K562 (cell line): ENCODE data around the gene KRT8. TPM values are rescaled to one million over a fixed set of nuclear protein-coding genes. Genes with fewer than 3 reads are reported as not detected.

Experiments
- ARNT ChIP-seq, 2 experiments: fragments of 450-650 bp; IDR thresholded peaks; 2 replicates each; pipeline ENCODE4 v1.6.1; 2016; ENCODE audit warnings: mild to moderate bottlenecking in 1 of 2
- CBFB ChIP-seq: sonication (generic); formaldehyde crosslinking; IDR thresholded peaks from 2 replicates; pipeline ENCODE4 v1.4.0; 2020; ENCODE audit warnings: mild to moderate bottlenecking, missing genetic modification reagents
- HDGF ChIP-seq: fragments of 450-650 bp; IDR thresholded peaks from 2 replicates; pipeline ENCODE4 v1.6.1; 2016
- HNRNPK ChIP-seq: fragments of 200-400 bp; formaldehyde crosslinking; IDR thresholded peaks from one replicate; pipeline ENCODE4 v1.6.1; 2018; ENCODE audit warnings: mild to moderate bottlenecking, low read depth, low read length; ENCODE audit not compliant: poor library complexity, severe bottlenecking
- MED1 ChIP-seq: sonication (generic); formaldehyde crosslinking; IDR thresholded peaks from 2 replicates; pipeline ENCODE4 v1.8.1; 2023; ENCODE audit warnings: missing genetic modification reagents, borderline replicate concordance
- NEUROD1 ChIP-seq: fragments of 150-350 bp; IDR thresholded peaks from 2 replicates; pipeline ENCODE4 v1.6.1; 2014; ENCODE audit warnings: borderline replicate concordance, low read length, low read depth; ENCODE audit not compliant: partially characterized antibody
- RNF219 ChIP-seq: fragments of 250-450 bp; sonication (Bioruptor Pico); IDR thresholded peaks from 2 replicates; pipeline ENCODE4 v1.5.0; 2022; ENCODE audit warnings: mild to moderate bottlenecking
- SIN3A ChIP-seq, 2 experiments: fragments of 150-350 bp in 1 of 2; IDR thresholded peaks; 2 replicates each; pipeline ENCODE4 v1.6.1; 2011 to 2016; ENCODE audit warnings: borderline replicate concordance in 2 of 2, low read depth in 2 of 2, low read length in 2 of 2, mild to moderate bottlenecking in 2 of 2, moderate library complexity in 2 of 2; ENCODE audit not compliant: control insufficient read depth in 1 of 2
- YY1 ChIP-seq, 3 experiments: IDR thresholded peaks; 2 replicates each; pipeline ENCODE4 v1.6.1; 2011; ENCODE audit warnings: low read length in 2 of 3, mild to moderate bottlenecking in 2 of 3, moderate library complexity in 2 of 3, borderline replicate concordance in 1 of 3, control low read depth in 1 of 3, low read depth in 1 of 3; ENCODE audit not compliant: insufficient read depth in 3 of 3, insufficient replicate concordance in 2 of 3, control insufficient read depth in 1 of 3, insufficient read length in 1 of 3; ENCODE audit errors: extremely low read depth in 1 of 3
- ZBTB33 ChIP-seq: sonication (generic); formaldehyde crosslinking; IDR thresholded peaks from 2 replicates; pipeline ENCODE4 v1.8.1; 2023; ENCODE audit warnings: mild to moderate bottlenecking, missing genetic modification reagents
- ZBTB7A ChIP-seq: IDR thresholded peaks from 2 replicates; pipeline ENCODE4 v1.6.1; 2011; ENCODE audit warnings: low read depth, mild to moderate bottlenecking, low read length, moderate library complexity, borderline replicate concordance; ENCODE audit not compliant: control insufficient read depth
- ZNF212 ChIP-seq: fragments of 450-650 bp; formaldehyde crosslinking; IDR thresholded peaks from 2 replicates; pipeline ENCODE4 v1.4.0; 2020; ENCODE audit warnings: mild to moderate bottlenecking
- polyA plus RNA-seq, 8 experiments: library from polyadenylated mRNA; depleted of rRNA in 4 of 8; stranded (reverse) in 5 of 8; unstranded in 3 of 8; fragments of >200 nt; fragmentation: Nextera tagmentation in 2 of 8; fragmentation: Illumina TruSeq in 1 of 8; extraction: Ambion mirVana in 2 of 8; extraction: Trizol in 1 of 8; gene quantifications; 2 replicates each; pipeline versions ENCODE4 v1.2.1 to v1.2.3, GENCODE V29; 2011 to 2014; ENCODE audit warnings: inconsistent platforms in 1 of 8, missing spikeins in 1 of 8
- total RNA-seq, 7 experiments: library from RNA; depleted of rRNA in 6 of 7; stranded (reverse); fragments of >200 nt in 6 of 7; fragmentation: Illumina TruSeq in 2 of 7; extraction: Trizol in 2 of 7; gene quantifications; 2 replicates each; pipeline versions ENCODE4 v1.2.1 to v1.2.3, GENCODE V29; 2011 to 2021; ENCODE audit warnings: low replicate concordance in 1 of 7
- TF ChIP-seq, protein P1 (sequence below): sonication (generic); formaldehyde crosslinking; IDR thresholded peaks from 2 replicates; pipeline ENCODE4 v1.8.0; 2023; ENCODE audit warnings: mild to moderate bottlenecking, missing genetic modification reagents
- TF ChIP-seq, protein P2 (sequence below): IDR thresholded peaks from 2 replicates; pipeline ENCODE4 v1.6.1; 2012; ENCODE audit warnings: low read depth, low read length, improper control_type of control experiment, borderline replicate concordance

The KRT8 gene
- total and polyA plus RNA-seq, 9 of the 15 experiments (the other 6 are each of a cell fraction or from before 2014, with no cell fraction given): 41.5 to 661 (median 260) TPM

DNA sequence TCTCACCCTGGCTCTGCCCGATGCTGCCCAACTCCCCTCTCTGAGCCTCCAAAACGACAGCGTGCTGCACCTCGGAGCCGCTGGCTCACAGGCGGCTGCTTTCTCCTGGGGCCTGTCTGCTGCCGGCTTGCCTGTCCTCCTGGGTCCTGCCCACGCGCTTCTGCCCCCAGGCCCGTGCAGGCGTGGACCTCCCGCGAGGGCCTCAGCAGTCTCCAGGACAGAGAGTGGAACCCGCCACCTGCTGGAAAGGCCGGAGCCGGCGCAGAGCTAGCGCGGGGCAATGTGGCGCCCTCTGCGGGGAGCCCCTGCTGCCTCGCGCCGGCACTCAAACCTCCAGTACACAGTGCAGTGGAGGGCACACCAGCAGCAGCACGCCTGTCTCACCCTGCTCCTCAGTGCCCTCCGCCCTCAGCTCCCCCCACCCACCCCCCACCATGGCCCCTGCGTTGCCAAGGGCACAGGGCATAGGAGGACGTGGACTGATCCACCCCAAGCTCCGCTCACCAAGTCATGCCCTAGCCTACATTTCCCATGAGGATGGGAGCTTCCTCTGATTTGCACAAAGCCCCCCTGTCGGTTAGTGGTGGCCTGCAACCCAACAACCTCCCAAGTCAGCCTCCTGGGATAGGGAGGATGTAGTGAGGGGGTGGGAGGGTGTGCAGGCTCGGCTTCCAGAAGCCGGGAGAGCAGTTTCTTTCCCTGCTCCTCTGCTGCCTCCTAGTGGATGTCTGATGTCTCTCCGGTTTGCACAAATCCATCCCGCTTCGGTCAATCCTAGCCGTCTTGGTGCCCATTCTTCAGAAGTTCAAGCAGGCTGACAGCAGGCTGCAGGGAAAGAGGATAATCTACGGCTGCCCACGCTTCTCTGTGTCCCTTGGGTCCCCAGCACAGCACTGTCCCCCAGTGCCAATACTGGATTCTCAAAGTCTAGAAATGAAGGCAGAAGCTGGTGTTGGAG, 25.2 kb downstream of the KRT8 start (continued):
- TF ChIP-seq, protein P1, sequence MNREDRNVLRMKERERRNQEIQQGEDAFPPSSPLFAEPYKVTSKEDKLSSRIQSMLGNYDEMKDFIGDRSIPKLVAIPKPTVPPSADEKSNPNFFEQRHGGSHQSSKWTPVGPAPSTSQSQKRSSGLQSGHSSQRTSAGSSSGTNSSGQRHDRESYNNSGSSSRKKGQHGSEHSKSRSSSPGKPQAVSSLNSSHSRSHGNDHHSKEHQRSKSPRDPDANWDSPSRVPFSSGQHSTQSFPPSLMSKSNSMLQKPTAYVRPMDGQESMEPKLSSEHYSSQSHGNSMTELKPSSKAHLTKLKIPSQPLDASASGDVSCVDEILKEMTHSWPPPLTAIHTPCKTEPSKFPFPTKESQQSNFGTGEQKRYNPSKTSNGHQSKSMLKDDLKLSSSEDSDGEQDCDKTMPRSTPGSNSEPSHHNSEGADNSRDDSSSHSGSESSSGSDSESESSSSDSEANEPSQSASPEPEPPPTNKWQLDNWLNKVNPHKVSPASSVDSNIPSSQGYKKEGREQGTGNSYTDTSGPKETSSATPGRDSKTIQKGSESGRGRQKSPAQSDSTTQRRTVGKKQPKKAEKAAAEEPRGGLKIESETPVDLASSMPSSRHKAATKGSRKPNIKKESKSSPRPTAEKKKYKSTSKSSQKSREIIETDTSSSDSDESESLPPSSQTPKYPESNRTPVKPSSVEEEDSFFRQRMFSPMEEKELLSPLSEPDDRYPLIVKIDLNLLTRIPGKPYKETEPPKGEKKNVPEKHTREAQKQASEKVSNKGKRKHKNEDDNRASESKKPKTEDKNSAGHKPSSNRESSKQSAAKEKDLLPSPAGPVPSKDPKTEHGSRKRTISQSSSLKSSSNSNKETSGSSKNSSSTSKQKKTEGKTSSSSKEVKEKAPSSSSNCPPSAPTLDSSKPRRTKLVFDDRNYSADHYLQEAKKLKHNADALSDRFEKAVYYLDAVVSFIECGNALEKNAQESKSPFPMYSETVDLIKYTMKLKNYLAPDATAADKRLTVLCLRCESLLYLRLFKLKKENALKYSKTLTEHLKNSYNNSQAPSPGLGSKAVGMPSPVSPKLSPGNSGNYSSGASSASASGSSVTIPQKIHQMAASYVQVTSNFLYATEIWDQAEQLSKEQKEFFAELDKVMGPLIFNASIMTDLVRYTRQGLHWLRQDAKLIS (CRISPR knock-in tag): no peak
- peak; percentile 61; the same call in 1 of the 2 replicates for TF ChIP-seq ZBTB33 (CRISPR knock-in tag)
- TF ChIP-seq NEUROD1: no peak
- TF ChIP-seq, protein P2, sequence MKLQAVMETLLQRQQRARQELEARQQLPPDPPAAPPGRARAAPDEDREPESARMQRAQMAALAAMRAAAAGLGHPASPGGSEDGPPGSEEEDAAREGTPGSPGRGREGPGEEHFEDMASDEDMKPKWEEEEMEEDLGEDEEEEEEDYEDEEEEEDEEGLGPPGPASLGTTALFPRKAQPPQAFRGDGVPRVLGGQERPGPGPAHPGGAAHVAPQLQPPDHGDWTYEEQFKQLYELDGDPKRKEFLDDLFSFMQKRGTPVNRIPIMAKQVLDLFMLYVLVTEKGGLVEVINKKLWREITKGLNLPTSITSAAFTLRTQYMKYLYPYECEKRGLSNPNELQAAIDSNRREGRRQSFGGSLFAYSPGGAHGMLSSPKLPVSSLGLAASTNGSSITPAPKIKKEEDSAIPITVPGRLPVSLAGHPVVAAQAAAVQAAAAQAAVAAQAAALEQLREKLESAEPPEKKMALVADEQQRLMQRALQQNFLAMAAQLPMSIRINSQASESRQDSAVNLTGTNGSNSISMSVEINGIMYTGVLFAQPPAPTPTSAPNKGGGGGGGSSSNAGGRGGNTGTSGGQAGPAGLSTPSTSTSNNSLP: no peak
- TF ChIP-seq ARNT (IDR thresholded peaks at IDR 0.05): no peak
- peak; percentile 79 for TF ChIP-seq ZBTB7A
- no peak for TF ChIP-seq RNF219 (CRISPR knock-in tag)
- peak in 2 of 3 experiments; percentile 54 to 70 for TF ChIP-seq YY1 (IDR thresholded peaks at IDR 0.05; ENCODE audit: borderline replicate concordance in 1 of 3, control insufficient read depth in 1 of 3, extremely low read depth in 1 of 3, insufficient read depth in 3 of 3, insufficient read length in 1 of 3, insufficient replicate concordance in 2 of 3, low read depth in 1 of 3, low read length in 2 of 3)
- TF ChIP-seq SIN3A (IDR thresholded peaks at IDR 0.05; ENCODE audit: borderline replicate concordance in 2 of 2, control insufficient read depth in 1 of 2, low read depth in 2 of 2, low read length in 2 of 2): peak in 1 of 2 experiments; percentile 31; a peak in 1 of 4 replicates
- 0 out of 2 replicates have a peak, but pooled peaks have one; percentile 74 for TF ChIP-seq HDGF
- no peak for TF ChIP-seq HNRNPK
- peak; percentile 71; the same call in 1 of the 2 replicates for TF ChIP-seq CBFB (CRISPR knock-in tag)
- TF ChIP-seq ZNF212: no peak
- TF ChIP-seq MED1 (CRISPR knock-in tag): no peak
